ENCODE results near the gene SNX6. TPM values are rescaled to one million over a fixed set of nuclear protein-coding genes. Genes with fewer than 3 reads are reported as not detected.
A peak's percentile ranks its signal among the peaks of the same experiment; 100 is the strongest.
"Not testable (repeated sequence)": the region's sequence is repeated elsewhere in the genome, so short reads cannot be mapped to it uniquely, and the experiment has no call there.

The SNX6 gene
- total RNA-seq, 1 experiment from 2014 or later: 69.3 TPM

- not testable (repeated sequence) for DNase-seq; H3K18ac ChIP-seq (ENCODE audit: insufficient read length, low read depth, low read length); H3T11ph ChIP-seq (ENCODE audit: low read length); H2AFZ ChIP-seq (ENCODE audit: low read length); H3K27me3 Mint-ChIP-seq (ENCODE audit: low read depth); H4K20me1 ChIP-seq (ENCODE audit: control insufficient read depth, insufficient read depth, insufficient read length); H3K56ac ChIP-seq (ENCODE audit: insufficient read length, low read depth, low read length); H2BK15ac ChIP-seq (ENCODE audit: low read depth, low read length); H3K27ac ChIP-seq (ENCODE audit: insufficient read length, low read depth, low read length); H2AK5ac ChIP-seq (ENCODE audit: insufficient read length, low read length); H2BK5ac ChIP-seq (ENCODE audit: insufficient read length, low read length); H2BK12ac ChIP-seq (ENCODE audit: insufficient read length, low read depth, low read length); H4K8ac ChIP-seq (replicated peaks; ENCODE audit: insufficient read length, low read depth, low read length); H3K9me3 ChIP-seq (ENCODE audit: control insufficient read depth, low read depth, low read length); H3K4me1 ChIP-seq (ENCODE audit: insufficient read depth, low read length); H3K23me2 ChIP-seq (ENCODE audit: insufficient read length, low read depth, low read length, poor library complexity, severe bottlenecking); H2BK20ac ChIP-seq (ENCODE audit: low read depth, low read length, poor library complexity, severe bottlenecking); H3K79me1 ChIP-seq (ENCODE audit: insufficient read depth, low read depth, low read length, poor library complexity, severe bottlenecking); H3K79me2 ChIP-seq (ENCODE audit: insufficient read depth, low read length); H4K91ac ChIP-seq (ENCODE audit: insufficient read length, low read depth, low read length); H2BK120ac ChIP-seq (ENCODE audit: low read depth, low read length, poor library complexity, severe bottlenecking); H3K9me3 Mint-ChIP-seq; H3K4ac ChIP-seq (ENCODE audit: low read depth, low read length); H3K27me3 ChIP-seq (ENCODE audit: insufficient read depth, low read length); H3K23ac ChIP-seq (ENCODE audit: insufficient read length, low read depth, low read length); H3K4me2 ChIP-seq (ENCODE audit: insufficient read depth, insufficient read length, low read length); H3K4me1 Mint-ChIP-seq; H3K4me3 Mint-ChIP-seq; H4K5ac ChIP-seq (ENCODE audit: insufficient read length, low read depth, low read length); H3K14ac ChIP-seq (ENCODE audit: insufficient read depth, low read length); H3K9ac ChIP-seq (ENCODE audit: extremely low read depth, insufficient read length, low read length)
- Mint-ChIP-seq H3K36me3 (ENCODE audit: insufficient read depth in 1 of 3, low read depth in 3 of 3) (peaks cover 26 to 76% (median 75%) of the 10 kb centered on the region in 3 experiments; a peak in 6 of 7 replicates), H3K27ac (peak overlapping the region in 1 of 3 experiments; percentile 44; a peak in 1 of 7 replicates)
- no CpG with 5 or more reads among the region's 7 CpGs for WGBS (ENCODE audit: extremely low coverage, insufficient read length, low lambda C conversion rate)
Measured at GRCh38 chr14:34520304-34520970, 109.5 kb downstream of the SNX6 start.

Other genes with a start within 250 kb of the SNX6 start
- gene SPTSSA, start 167.9 kb downstream of the SNX6 start, total RNA-seq (2021): 22.4 and 23.3 TPM in 2 replicates
- gene EAPP, start 90.4 kb downstream of the SNX6 start, total RNA-seq (2021): 34.8 and 35.0 TPM in 2 replicates
- 13.9 and 14.2 TPM in 2 replicates for gene CFL2, start 84.4 kb upstream of the SNX6 start, total RNA-seq (2021)
- gene BAZ1A, start 245.2 kb upstream of the SNX6 start, total RNA-seq (2021): 17.8 and 19.2 TPM in 2 replicates

Measured in H9 (cell line).